Kidney (tissue), 14 donors: Measurements from ENCODE around the gene CCDC63. TPM values are rescaled to one million over a fixed set of nuclear protein-coding genes. Genes with fewer than 3 reads are reported as not detected.

Source experiments
- DNase-seq, 5 donors: peaks; one replicate each; pipeline ENCODE4 v3.0.0-alpha.2; 2013 to 2020
- FAIRE-seq: peaks from 2 replicates; lab custom pipeline; 2012; peaks lifted over from hg19 to GRCh38; lab: Jason Lieb, UNC
- H3K27ac ChIP-seq, 2 donors: one replicate each; pipeline ENCODE4 v1.7.0; 2013; ENCODE audit warnings: low read depth in 2 of 2, low read length in 2 of 2, inconsistent platforms in 1 of 2
- H3K27me3 ChIP-seq: one replicate; pipeline ENCODE4 v1.7.1; 2013; ENCODE audit warnings: low read length, inconsistent platforms; ENCODE audit not compliant: control insufficient read depth, insufficient read depth
- H3K36me3 ChIP-seq, 3 donors: one replicate each; pipeline versions ENCODE4 v1.7.0 to v1.7.1; 2013; ENCODE audit warnings: low read length in 3 of 3, control low read depth in 1 of 3, inconsistent platforms in 1 of 3; ENCODE audit not compliant: insufficient read depth in 3 of 3, control insufficient read depth in 2 of 3
- H3K4me1 ChIP-seq, 3 donors: one replicate each; pipeline versions ENCODE4 v1.7.0 to v1.7.1; 2013; ENCODE audit warnings: low read length in 3 of 3, inconsistent platforms in 1 of 3, low read depth in 1 of 3; ENCODE audit not compliant: control insufficient read depth in 2 of 3, insufficient read depth in 2 of 3
- H3K4me3 ChIP-seq, 3 donors: one replicate each; pipeline versions ENCODE4 v1.7.0 to v1.8.1; 2013; ENCODE audit warnings: low read length in 3 of 3, control low read depth in 1 of 3, inconsistent platforms in 1 of 3
- H3K9ac ChIP-seq, 3 donors: one replicate each; pipeline versions ENCODE4 v1.7.0 to v1.7.1; 2013; ENCODE audit warnings: low read length in 3 of 3, control low read depth in 1 of 3, inconsistent platforms in 1 of 3
- H3K9me3 ChIP-seq, 3 donors: one replicate each; pipeline versions ENCODE4 v1.7.0 to v1.7.1; 2013; ENCODE audit warnings: low read length in 3 of 3, control low read depth in 1 of 3, inconsistent platforms in 1 of 3; ENCODE audit not compliant: control insufficient read depth in 2 of 3, insufficient read depth in 1 of 3
- intact Hi-C: fragments of 100-400 bp; cut with DNase I; formaldehyde crosslinking; loops from one replicate; pipeline ENCODE4 v1.11.1; 2022
- polyA plus RNA-seq: library from polyadenylated mRNA; stranded (reverse); fragments of 350-450 nt; fragmentation: Illumina TruSeq; extraction: RNeasy Lipid Tissue Mini Kit (QIAGEN cat#74804); gene quantifications from one replicate; pipeline ENCODE4 v1.2.3, GENCODE V29; 2014; ENCODE audit warnings: low read depth, low replicate concordance; ENCODE audit not compliant: insufficient read depth
- total RNA-seq: library from RNA; stranded (reverse); fragmentation: NEBNext Ultra II Directional; extraction: Animal tissue kit (Norgen Biotek cat#: 25700); gene quantifications from one replicate; pipeline ENCODE4 v1.2.1, GENCODE V29; 2021
- TF ChIP-seq, protein P1 (sequence below): IDR thresholded peaks from 3 replicates; pipeline ENCODE4 v1.5.1; 2012; ENCODE audit warnings: mild to moderate bottlenecking, moderate library complexity, borderline replicate concordance; ENCODE audit not compliant: insufficient read depth; ENCODE audit errors: extremely low read depth
- donor health status: control.
- donor health status: control.
- donor health status: control.
- donor health status: control.
- donor health status: control.
- donor health status: DM: yes; HTN: yes; CAD: no.
- donor health status: Normal renal cell carcinoma (clear cell type).

Gene CCDC63
- total and polyA plus RNA-seq, 2 donors from 2014 or later = not detected

DNA sequence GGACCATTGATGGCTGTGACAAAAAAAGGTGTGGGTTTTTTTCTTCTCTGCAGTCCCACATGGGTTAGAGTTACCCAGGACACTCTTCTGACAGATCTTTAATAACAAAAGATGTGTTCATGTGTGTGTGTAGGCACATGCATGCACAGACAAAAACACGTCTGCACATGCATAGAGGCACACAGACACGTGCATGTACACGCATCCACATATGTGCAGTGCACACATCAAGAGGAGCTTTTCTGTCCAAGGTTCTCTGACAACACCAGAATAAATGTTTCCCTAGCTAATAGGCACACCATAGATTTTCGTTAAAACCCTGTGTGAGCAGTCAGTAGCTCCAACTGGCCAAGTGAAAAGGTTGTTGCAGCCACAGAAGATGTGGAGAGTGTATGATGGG is 76.4 kb downstream of the CCDC63 start:
- H3K36me3 ChIP-seq = no peaks in the 10 kb centered on the region
- H3K9ac ChIP-seq = no peak overlapping the region
- no peaks in the 10 kb centered on the region for H3K27me3 ChIP-seq
- FAIRE-seq = no peak
- H3K9me3 ChIP-seq = no peaks in the 10 kb centered on the region
- TF ChIP-seq, protein P1, sequence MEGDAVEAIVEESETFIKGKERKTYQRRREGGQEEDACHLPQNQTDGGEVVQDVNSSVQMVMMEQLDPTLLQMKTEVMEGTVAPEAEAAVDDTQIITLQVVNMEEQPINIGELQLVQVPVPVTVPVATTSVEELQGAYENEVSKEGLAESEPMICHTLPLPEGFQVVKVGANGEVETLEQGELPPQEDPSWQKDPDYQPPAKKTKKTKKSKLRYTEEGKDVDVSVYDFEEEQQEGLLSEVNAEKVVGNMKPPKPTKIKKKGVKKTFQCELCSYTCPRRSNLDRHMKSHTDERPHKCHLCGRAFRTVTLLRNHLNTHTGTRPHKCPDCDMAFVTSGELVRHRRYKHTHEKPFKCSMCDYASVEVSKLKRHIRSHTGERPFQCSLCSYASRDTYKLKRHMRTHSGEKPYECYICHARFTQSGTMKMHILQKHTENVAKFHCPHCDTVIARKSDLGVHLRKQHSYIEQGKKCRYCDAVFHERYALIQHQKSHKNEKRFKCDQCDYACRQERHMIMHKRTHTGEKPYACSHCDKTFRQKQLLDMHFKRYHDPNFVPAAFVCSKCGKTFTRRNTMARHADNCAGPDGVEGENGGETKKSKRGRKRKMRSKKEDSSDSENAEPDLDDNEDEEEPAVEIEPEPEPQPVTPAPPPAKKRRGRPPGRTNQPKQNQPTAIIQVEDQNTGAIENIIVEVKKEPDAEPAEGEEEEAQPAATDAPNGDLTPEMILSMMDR = no peak
- intact Hi-C loops = no loop called here
- no peak for DNase-seq
- H3K4me1 ChIP-seq = no peaks in the 10 kb centered on the region
- H3K4me3 ChIP-seq = no peak overlapping the region
- no peak overlapping the region for H3K27ac ChIP-seq

DNA sequence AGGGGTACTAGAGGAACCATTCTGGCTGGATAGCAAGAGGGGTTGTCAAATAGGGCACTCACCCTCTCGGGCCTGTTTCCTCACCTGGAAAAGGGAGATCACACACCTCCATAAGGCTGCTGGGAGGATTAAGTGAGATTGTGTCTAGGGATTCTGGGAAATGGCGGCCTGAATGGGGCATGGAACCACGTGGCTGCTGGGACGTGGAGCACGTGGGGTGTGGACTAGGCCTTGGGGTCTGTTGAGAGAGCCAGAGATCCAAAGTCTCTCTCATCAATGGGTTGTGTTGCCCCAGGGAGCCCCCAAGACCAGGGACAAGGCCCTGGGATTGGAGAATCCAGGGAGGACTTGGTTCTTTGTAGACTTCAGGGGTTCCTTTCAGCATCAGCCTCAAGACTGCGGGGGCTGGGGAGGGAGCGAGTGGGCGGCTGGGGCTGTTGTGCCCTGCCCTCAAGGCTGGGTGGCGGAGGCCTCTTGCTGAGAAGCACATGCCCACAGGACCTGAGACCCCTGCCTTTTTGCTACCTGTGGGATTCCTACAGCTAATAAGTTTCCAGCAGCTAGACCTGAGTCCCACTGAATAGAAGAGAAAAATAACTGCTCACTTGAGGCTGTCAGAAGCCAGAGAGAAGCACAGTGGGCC is 77.0 kb downstream of the CCDC63 start:
- no peaks in the 10 kb centered on the region for H3K4me1 ChIP-seq
- H3K27me3 ChIP-seq = no peaks in the 10 kb centered on the region
- FAIRE-seq (no peak), DNase-seq (peak in 1 of 5 donors; percentile 60)
- no peak overlapping the region for H3K9ac ChIP-seq
- H3K36me3 ChIP-seq = no peaks in the 10 kb centered on the region
- no peak overlapping the region for H3K4me3 ChIP-seq
- no peak overlapping the region for H3K27ac ChIP-seq
- intact Hi-C loops = no loop called here
- no peaks in the 10 kb centered on the region for H3K9me3 ChIP-seq
- TF ChIP-seq, protein P1 = no peak

DNA sequence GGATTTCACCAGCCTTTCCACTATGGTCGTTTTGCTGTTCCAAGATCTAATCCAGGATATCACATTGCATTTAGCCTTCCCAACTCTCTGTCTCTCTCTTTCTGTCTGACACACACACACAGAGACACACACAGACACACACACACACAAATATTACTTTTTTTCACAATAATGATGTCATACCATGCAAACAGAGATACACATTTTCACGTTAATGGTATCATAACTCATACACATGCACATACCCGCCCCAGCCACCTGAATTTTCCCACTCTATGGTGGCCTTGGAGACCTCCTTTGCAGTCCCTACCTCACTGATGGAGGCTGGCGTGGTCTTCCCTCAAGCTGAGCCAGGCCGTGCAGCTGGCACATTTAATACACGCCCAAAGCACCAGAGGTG is 80.8 kb downstream of the CCDC63 start:
- DNase-seq (no peak), FAIRE-seq (no peak)
- no peaks in the 10 kb centered on the region for H3K4me1 ChIP-seq
- no peak overlapping the region for H3K4me3 ChIP-seq
- H3K27ac ChIP-seq = no peak overlapping the region
- no peak overlapping the region for H3K9ac ChIP-seq
- intact Hi-C loops = no loop called here
- H3K27me3 ChIP-seq = no peaks in the 10 kb centered on the region
- no peaks in the 10 kb centered on the region for H3K36me3 ChIP-seq
- TF ChIP-seq, protein P1 = no peak
- H3K9me3 ChIP-seq = no peaks in the 10 kb centered on the region

DNA sequence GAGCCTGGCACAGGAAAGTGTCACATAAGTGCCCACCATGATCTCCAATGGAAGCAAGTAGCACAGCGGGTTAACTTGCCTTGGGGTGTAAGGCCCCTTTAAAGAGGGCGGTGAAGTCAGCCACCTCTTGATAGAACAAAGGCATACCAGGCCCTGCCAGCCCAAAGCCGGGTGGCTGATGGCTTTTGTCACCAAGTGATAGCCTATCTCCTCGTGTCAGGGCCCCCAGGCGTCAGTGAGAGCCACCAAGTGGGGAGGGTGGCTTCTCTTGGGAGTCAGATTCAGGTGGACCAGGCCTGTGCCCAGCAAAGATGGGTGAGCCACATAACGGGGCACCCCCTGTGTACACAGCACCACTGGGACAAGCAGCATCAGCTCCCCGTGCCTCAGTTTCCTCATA is 81.9 kb downstream of the CCDC63 start:
- Histone ChIP-seq H3K36me3 (no peaks in the 10 kb centered on the region), H3K9me3 (no peaks in the 10 kb centered on the region), H3K27me3 (no peaks in the 10 kb centered on the region), H3K27ac (no peak overlapping the region), H3K4me1 (no peaks in the 10 kb centered on the region), H3K4me3 (no peak overlapping the region), H3K9ac (no peak overlapping the region)
- peak in 1 of 5 donors; percentile 49 for DNase-seq
- TF ChIP-seq, protein P1 = no peak
- FAIRE-seq = no peak
- intact Hi-C loops = no loop called here
